GM18499 (cell line): ENCODE data around the gene ISCU.

Source experiments
- ATAC-seq: cut with Tn5 transposase; IDR thresholded peaks from one replicate; pipeline ENCODE4 v1.9.1; 2021; ENCODE audit warnings: moderate number of reproducible peaks; ENCODE audit not compliant: insufficient read depth, unreplicated experiment

Gene ISCU

DNA sequence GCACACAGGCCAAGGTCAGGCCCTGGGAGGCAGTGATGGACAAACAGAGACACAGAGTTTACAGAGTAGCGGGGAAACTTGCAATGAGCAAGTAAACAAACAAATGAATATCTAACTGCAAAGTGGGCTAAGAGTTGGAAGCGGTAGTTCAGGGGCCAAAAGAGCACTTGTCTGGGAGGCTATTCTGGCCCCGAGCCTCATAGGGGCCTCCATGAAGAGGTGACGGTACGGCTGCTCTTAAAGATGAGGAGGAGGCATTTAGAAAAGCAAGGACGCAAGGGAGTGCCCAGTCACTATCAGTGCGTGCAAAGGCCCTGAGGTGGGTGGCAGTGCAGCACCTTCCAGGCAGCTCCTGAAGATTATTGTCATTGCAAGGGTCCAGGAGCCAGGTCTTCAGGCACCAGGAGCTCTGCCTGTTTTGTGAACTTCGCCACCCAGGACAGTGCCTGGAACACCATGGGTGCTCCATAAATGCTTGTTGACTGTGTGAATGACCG is 39.9 kb downstream of the ISCU start:
- no peak for ATAC-seq

DNA sequence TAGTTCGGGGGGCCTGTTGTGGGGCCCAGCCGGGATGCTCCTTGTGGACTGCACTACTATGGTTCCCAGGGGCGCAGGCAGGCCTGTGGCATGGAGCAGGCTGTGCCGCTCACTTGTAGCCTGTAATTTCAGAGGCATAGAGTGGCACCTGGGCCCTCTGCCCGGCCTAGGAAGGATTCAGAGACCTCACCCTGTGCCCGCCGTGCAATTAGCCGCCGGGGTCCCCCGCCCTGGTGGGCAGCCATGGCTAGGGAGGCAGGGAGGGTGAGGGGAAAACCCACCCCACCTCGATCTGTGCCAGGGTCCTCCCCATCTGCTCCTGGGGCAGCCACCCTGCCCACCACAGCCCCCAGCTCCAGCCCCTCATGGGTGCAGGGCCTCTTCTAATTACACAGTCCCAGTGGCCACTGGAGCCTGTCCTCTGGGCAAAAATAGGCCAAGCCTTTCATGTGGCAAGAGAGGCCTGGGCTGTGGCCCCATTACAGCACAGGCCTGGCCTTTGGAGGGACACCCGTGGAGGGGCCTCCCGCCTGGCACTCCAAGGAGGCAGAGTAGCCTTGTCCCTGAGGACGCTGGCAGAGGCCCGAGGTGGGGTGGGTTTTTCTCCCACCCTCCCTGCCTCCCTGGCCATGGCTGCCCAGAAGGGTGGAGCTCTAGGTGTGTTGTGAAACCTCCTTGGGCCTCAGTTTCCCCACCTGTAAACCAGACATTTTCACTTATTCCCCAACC is 40.7 kb downstream of the ISCU start:
- ATAC-seq: no peak

DNA sequence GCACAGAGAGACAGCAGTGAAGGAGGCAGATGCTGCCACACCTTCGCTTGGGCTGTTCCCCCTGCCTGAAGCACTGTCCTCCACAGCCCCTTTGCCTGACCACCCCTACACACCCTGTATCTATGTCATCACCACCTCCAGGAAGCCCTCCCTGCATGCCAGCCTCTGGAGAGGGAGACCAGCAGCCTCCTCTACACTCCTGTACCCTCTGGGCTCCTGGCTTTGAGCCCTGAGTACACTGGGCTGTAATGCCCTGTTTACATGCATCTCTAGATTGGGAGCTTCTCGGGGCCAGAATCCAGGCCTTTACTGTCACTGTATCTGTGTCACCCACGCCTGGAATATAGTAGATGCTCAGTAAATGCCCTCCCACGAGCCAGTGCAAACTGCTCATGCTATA is 41.3 kb downstream of the ISCU start:
- no peak for ATAC-seq

DNA sequence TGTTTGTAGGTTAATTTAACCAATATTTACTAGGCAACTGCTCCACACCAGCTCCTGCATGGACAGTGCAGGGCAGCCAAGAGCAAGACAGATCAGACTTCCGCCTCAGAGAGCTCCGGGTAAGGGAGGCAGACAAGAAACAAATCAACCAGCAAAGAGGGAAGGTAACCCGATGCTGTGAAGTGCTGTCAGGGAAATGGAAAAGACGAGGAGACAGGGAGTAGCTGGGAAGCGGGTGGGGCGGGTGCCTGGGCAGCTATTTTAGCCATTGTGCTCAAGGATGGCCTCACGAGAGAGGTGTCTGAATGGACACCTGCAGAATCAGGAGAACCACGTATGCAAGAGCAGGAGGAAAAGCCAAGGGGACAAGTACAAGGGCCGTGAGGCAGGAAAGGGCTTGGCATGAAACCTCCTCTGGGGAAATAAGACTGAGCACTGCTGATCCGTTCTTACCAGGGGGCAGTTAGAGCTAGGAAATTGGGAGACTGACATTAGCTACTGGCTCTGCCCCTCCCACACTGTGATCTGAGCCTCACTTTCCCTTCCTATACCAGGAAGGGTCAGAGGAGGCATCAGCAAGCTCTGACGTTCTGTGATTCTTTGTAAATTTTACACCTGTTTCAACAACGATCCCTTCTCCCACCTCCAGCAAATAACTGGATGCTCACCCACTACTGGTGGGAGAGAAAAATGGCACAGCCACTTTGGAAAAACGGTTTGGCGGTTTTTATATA is 42.0 kb downstream of the ISCU start:
- ATAC-seq: no peak

DNA sequence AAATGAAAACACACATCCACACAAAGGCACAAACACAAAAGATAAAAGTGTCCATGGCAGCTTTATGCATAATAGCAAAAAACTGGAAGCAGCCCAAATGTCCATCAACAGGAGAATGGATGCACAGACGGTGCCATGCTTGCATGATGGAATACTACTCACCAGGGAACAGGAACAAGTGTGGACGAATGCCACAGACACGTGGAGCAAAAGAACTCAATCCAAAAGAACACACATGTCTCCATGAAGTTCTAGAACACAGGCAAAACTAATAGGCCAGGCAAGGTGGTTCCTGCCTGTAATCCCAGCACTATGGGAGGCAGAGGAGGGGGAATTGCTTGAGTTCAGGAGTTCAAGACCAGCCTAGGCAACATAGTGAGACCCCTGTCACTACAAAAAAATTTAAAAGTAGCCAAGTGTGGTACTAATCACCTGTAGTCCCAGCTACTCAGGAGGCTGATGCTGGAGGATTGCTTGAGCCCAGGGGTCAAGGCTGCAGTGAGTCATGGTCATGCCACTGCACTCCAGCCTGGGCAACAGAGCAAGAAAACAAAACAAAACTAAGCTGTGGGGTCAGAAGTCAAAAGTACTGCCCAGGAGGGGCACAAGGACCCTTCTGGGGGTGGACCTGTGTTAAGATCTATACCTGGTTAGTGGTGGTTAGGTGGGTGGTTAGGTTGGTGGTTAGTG is 42.7 kb downstream of the ISCU start:
- ATAC-seq: no peak

DNA sequence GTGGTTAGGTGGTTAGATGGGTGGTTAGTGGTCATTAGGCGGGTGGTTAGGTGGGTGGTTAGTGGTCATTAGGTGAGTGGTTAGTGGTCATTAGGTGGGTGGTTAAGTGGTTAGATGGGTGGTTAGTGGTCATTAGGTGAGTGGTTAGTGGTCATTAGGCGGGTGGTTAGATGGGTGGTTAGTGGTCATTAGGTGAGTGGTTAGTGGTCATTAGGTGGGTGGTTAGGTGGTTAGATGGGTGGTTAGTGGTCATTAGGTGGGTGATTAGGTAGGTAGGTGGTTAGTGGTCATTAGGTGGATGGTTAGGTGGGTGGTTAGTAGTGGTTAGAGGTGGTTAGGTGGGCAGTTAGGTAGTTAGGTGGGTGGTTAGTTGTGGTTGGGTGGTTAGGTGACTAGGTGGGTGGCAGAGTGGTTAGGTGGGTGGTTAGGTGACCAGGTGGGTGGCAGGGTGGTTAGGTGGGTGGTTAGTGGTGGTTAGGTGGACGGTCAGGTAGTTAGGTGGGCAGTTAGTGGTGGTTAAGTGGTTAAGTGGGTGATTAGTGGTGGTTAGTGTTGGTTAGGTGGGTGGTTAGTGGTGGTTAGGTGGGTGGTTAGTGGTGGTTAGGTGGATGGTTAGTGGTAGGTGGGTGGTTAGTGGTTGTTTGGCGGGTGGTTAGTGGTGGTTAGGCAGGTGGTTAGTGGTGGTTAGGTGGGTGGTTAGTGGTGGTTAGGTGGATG is 43.5 kb downstream of the ISCU start:
- ATAC-seq: no peak

DNA sequence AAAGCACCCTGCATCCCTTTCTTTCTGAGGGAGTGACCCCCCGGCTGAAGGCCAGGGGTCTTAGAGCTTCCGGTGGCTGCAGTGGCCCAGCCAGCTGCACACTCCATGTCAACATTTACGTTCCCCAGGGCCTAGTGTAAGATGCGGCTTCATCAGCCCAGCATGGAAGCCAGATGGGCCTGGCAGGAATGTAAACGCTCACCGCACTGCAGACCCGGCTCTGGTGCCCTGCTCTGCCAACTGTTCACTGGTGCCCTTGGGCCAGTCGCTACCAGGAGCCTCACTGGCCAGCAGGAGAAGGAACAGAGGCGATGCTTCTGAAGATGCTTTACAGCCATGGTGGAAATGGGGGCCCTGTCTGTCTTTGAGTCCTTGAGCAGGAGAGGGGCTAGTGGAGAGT is 44.1 kb downstream of the ISCU start:
- no peak for ATAC-seq

DNA sequence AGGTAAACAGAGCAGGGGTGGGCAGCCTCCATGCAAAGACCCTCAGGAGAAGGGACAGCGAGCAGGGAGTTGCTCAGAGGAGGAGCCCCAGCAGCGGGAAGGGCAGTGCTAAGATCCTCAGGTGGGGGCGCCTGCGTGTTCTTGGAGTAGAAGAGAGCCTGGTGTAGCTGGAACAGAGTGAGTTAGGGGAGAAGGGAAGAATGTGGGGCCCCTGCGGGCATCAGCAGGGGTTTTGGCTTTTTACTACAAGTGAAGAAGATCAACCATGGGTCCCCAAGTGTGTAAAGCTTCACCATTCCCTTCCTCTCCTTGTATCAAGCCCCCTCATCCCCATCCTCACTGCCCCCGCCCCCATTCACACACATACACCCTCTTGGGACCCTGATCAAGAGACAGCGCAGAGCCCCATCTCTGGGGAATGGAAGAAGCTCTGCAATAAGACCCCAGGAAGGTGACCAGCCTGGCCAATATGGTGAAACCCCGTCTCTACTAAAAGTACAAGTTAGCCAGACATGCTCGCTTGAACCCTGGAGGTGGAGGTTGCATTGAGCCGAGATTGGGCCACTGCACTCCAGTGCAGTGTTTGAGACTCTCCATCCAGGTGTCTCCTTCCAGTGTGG is 45.7 kb downstream of the ISCU start:
- ATAC-seq: no peak

DNA sequence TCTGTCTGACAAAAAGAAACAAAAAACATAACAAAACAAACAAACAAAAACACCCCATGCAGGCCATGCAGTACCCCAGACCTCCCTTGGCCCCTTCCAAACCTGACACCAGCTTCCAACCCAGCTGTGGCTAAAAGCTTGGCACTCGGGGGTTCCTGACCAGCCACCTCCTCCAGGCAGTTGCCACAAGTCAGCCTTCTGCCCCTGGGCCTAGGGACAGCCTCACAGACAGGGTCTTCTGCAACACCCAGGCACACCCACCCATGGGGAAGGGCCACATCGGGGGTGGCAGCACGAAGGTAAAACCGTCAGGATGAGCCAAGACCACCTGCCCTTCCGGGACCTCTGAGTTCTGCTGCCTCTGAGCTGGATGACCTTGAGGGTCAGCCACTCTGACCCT is 46.2 kb downstream of the ISCU start:
- ATAC-seq: no peak

DNA sequence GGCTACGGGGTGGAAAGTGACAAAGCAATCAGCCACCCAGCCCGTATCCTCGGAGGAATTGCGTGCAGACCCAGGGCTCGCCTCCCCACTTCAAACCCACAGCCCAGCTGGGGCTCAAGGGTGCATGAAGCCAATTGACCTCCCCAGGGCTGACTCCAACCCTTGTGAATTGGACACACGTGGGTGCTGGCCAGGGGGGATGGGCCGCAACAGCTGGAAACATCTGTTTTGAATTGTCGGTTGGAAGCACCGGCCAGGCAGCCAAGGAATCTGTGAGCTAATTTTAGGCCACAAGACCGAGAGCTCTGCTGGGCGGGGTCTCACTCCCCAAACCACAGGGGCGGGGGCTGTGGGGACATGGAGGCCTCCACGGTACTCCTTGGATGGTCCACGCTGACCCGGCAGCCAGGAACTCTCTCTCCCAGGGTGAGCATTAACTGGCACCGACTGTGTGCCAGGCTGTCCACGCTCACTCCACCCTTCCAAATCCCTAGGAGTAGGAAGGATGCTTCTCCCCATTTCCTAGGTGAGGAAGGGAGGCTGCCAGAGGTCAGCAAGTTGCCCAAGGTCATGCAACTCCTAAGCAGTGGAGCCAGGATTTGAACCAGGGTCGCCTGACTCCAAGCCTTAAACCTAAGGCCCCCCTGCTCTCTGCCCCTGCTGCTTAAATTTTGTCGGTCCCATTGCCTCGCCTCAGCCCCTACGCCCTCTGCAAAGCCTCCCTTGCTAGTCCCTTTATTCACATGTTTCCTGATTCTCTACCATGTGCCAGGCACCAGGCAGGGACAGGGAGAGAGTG is 47.3 kb downstream of the ISCU start:
- ATAC-seq: no peak

DNA sequence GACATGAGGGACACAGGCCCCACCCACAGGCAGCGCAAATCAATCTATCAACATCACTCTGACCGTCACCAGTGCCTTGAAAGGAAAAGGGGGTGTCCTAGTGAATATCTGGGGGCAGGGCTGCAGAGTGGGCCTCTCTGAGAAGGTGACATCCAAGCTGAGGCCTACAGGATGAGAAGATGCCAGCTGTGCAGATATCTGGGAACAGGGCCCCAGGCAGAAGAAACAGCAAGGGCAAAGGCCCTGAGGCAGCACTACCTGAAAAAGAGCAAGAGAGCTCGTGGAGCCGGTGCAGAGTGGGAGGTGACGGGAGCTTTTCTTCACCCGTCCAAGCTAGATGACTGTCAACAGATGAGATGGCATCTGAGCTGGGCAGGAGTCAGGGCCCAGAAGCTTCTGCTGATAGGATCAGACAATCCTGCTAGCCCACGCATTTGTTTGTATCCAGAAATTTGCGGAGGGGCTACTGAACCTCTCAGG is 48.0 kb downstream of the ISCU start:
- ATAC-seq: no peak

DNA sequence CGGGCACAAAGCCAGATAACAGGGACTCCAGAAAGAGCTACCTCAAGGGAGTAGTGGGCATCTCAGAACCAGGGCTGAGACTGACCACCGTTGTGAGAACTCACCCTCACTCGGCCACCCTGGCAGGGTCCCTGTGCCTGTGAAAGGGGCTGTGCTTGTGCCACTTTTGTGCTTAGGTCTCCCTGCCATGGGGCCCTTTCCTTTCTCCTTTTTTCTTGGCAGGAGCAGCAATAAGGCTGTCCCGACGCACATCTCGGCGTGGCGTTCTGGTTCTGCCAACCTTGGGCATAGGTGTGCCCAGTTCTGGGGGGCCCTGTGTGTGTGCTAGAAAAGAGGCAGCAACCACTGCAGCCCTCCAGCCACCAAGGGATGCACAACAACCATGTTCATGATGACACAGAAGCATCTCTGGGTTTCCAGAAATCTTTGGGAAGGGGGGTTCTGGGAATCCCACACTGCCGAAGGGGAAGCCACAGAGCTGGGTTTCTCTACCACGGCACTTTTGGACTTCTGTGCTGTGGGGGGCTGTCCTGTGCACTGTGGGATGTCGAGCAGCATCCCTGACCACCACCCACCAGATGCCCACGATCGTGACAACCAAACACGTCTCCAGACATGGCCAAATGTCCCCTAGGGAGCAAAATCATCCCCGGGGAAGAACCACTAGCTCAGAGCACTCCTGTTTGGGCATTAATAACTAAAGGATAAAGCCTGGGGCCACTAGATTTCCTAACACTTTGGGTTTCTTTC is 48.6 kb downstream of the ISCU start:
- no peak for ATAC-seq

DNA sequence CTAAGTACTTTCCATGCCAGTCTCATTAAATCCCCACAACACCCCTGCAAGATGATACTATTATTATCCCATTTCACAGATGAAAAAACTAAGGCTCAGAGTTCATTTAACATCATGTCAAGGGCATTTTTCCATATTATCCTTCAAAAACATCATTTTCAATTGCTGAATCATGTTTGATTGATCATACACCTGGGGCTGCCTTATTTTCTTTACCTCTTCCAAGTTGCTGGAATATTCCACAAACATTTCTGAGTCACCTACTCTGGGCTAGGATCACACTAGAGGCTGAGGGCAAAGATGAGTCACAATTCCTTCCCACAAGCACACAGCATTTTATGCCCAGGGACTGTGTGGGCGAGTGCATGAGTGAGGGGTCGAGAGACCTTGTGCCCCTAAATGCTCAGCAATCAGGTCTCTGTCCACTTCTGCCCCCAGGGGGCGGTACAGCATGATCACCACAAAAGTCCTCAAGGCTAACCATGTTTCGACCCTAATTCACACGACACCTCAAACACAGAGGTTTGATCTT is 49.6 kb downstream of the ISCU start:
- ATAC-seq: no peak

DNA sequence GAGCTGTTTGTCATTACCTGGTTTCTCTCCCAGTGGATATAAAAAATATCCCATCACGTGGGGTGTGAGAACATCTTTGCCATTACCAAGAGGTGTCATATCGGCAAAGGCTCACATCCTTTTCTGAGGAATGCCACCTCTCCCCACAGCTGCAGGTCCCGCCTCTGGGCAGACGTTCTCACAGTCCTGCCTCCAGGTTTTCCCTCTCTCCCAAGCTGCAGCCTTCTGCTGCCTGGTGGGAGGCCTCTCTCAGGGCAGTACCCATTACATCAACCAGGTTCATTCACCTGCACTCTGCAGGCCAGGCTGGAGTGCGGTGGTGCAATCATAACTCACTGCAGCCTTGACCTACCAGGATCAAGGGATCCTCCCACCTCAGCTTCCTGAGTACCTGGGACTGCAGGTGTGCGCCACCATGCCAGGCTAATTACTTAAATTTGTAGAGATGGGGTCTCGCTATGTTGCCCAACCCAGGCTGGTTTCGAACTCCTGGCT is 50.4 kb downstream of the ISCU start:
- no peak for ATAC-seq

DNA sequence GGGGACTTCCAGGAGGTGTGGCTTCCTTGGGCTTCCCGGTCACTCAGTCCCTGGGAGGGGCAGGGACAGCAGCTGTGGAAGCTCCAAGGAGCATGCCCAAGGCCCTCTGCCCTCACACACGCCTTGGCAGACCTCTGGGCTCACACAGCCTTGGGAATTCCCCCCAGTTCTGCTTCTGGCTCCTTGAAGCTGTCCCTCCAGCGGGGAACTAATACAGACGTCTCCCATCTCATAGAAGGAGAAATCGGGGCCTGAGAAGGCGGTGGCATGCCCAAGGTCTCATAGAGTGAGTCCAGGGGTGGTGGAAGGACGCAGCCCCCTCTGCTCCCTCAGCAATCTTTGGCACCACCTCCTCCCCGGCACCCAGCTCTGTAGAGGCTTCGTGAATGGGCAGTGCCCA is 51.2 kb downstream of the ISCU start:
- ATAC-seq: no peak

DNA sequence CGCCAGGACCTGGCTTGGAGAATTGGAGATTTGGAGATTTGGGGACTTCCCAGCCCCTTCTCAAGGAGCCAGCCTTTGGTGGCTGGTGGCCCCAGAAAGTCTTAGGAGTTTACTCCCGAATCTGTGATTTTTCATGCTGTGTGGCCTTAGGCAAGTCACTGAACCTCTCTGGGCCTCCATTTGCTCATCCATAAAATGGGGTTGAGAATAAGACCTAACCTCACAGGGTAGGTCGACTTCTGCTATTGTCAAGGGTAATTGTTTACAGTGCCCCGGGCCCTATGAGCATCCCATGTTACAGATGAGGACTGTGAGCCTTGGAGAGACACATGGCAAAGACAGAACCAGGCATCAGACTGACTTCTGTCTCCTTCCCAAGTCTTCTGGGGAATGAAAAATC is 51.6 kb downstream of the ISCU start:
- no peak for ATAC-seq

DNA sequence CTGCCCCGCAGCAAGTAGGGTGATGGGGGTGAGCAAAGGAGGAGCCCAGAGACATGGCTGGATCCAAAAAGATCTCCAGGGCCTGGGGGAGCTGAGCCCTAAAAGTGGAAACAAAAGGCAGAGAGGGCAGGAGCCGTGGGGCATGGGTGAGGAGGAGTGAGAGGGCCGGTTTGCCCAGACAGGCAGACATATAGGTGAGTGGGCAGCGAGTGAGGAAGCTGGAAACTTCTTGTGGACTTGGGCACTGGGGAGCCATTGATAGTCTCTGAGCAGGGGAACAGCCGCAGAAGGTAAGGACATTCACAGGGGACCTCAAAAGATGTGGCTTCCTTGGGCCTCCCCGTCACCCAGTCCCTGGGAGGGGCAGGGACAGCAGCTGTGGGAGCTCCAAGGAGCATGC is 52.2 kb downstream of the ISCU start:
- no peak for ATAC-seq

DNA sequence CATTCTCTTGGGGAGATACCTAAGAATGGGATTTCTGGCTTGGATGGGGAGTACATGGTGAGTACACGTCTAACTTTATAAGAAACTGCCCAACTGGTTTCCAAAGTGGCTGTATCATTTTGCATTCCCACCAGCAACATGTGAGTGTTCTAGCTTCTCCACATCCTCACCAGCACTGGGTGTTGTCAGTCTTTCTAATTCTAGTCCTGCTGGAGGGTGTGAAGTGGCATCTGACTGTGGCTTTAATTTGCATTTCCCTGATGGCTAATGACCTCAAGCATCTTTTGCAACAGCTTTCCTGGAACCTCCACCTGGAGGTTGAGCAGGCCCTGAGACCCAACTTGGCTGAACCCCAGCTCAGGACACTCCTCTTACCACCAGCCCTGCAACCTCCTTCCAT is 53.5 kb downstream of the ISCU start:
- ATAC-seq: no peak
